HG03045 (cell line): ENCODE results near the gene NUBP1.
"Not testable (repeated sequence)": the region's sequence is repeated elsewhere in the genome, so short reads cannot be mapped to it uniquely, and the experiment has no call there.

ENCODE experiments used
- ATAC-seq: cut with Tn5 transposase; IDR thresholded peaks from one replicate; pipeline ENCODE4 v1.9.1; 2021; ENCODE audit warnings: mild to moderate bottlenecking, moderate library complexity; ENCODE audit not compliant: unreplicated experiment

The NUBP1 gene

DNA sequence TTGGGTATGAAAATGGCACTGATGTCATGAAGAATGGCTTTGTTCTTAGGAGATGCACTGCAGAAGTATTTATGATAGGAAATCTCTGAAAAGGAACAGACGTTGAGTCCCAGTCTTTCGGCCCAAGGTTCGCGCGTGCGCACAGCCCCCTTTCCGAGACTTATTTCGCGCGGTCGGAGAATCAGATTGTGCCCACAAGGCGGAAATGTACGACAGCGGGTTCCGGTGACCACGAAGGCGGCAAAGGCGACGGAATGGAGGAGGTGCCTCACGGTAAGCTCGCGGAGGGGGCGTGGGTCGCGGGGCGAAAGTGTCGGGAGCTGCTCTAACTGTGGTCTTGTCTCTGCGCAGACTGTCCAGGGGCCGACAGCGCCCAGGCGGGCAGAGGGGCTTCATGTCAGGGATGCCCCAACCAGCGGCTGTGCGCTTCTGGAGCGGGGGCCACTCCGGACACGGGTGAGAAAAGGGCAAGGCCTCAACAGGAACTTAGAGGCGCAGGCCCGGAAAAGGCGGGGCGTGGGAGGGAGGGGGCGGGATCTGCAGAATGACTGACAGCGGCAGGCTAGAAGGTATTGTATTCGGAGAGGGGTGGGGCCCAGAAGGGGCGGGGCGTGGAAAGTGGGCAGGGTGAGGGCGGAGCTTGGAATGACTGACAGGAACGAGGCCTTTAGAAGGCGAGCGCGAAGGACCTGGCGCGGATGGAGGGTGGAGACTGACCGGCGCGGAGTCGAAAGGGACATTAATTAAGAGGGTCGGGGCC, at the start of gene NUBP1:
Gene NUBP1 (plus strand): TSS at position 233 of the 760 bp plus-strand sequence. CDS start 22 bp downstream, at position 255.
- ATAC-seq, result peak; percentile 79

- no peak for ATAC-seq
Observed at GRCh38 chr16:10693889-10694288, 49.8 kb upstream of the NUBP1 start.

- no peak for ATAC-seq
Observed at GRCh38 chr16:10694306-10694705, 49.3 kb upstream of the NUBP1 start.

DNA sequence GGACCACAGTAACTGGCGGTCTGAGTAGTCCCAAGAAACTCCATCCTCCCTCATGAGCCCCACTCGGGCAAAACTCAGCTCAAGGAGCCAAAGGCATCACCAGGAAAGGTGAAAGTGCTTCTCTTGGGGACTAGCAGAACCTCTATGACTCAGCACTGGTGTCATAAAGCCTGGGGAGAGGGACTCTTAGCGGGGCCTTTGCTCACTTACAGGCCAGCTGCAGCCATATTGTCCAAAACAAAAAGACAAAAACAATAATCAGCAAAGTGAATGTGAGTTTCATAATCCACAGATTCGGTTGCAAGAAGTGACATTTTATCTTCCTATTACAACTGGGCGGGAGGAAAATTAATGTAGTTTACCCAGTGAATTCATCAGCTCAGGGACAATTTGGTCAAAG, 48.8 kb upstream of the NUBP1 start, which contains the start of gene TEKT5:
Gene TEKT5 (minus strand): TSS at position 101 of the 400 bp plus-strand sequence. CDS start 57 bp downstream, at position 44.
- no peak for ATAC-seq

GRCh38 chr16:10699756-10700155, 43.9 kb upstream of the NUBP1 start:
- ATAC-seq, result no peak

GRCh38 chr16:10708969-10709368, 34.7 kb upstream of the NUBP1 start:
- no peak for ATAC-seq

DNA sequence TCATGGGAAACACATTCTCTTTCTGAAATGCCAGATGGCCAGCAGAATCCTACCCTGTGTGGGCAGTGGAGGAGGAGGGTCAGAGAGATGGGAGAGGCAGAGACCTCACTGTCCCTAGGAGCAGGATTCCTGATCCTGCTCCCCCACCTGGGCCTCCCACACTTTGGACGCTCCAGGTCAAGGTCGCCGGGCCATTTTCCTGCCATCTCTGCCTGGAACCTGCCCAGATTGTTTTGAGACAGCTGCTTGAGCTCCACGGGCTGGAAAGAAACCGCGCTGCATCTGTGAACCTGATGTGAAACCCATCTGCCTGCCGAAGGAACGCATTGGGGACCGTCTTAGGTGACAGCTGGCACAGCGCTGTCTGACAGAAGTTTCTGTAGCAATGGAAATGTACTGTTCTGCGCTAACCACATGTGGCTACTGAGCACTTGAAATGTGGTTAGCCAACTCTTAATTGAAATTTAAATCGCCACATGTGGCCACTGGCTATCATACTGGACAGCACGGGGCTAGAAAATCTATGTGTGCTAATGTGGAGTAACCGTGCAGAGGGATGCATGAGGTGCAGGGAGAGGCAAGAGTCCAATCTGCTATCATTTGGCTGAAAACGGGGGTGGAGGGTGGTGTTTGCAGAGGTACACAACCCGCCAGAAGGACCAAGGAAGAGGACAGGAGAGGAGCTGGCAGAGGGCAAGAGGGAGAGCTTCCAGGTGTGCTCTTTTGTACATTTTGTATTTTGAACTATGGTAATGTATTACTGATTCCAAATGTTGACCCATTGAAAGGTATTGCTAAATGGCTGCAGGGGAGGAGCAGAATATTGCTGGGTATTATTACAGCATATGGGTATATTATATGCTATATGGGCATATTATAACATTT, 15.4 kb upstream of the NUBP1 start:
- no peak for ATAC-seq

DNA sequence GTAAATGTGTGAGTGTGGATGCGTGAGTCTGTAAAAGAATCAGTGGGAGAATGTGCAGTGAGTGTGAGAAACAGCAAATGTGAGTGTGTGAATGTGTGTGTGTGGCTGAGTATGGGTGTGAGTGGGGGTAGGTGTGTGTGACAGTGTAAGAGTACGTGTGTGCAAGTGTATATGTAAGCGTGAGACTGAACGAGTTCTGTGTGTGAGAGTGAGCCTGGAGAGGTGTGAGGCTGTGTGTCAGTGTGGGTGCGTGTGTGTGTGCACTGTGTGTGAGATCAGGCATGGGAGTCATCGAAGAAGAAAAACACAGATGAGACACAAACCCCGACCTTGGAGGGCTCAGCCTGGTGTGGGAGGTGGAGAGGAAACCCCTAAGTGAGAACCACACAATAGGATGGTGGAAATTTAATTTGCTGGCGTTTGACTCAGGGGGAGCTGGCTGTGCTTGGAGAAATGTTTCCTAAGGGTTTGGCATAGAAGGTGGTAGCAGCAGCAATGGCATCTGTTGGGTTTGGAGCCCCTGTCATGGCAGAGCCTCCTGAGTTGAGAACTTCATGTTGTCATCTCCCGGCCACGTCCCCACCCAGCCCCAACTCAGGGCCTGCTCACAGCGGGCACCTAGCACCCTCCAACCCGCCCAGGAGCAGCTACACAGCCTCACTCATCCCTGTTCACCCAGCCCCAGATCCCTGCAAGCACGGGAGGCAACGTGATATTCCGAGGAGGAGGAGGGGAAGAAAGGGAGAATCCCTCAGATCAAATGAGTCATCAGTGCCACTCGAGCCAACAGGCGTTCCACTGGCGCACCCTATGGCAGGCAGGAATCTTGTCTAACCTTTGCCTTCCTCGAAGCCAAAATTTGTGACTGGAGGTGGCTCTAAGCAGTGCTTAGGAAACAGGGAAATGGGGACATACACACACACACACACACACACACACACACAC, 14.3 kb upstream of the NUBP1 start:
- ATAC-seq, result no peak

GRCh38 chr16:10731790-10732189, 11.9 kb upstream of the NUBP1 start:
- ATAC-seq, result no peak

- ATAC-seq, result no peak
Observed at GRCh38 chr16:10737068-10737625, 6.5 kb upstream of the NUBP1 start.

GRCh38 chr16:10738231-10739077, 5.2 kb upstream of the NUBP1 start:
- ATAC-seq, result peak; percentile 67

DNA sequence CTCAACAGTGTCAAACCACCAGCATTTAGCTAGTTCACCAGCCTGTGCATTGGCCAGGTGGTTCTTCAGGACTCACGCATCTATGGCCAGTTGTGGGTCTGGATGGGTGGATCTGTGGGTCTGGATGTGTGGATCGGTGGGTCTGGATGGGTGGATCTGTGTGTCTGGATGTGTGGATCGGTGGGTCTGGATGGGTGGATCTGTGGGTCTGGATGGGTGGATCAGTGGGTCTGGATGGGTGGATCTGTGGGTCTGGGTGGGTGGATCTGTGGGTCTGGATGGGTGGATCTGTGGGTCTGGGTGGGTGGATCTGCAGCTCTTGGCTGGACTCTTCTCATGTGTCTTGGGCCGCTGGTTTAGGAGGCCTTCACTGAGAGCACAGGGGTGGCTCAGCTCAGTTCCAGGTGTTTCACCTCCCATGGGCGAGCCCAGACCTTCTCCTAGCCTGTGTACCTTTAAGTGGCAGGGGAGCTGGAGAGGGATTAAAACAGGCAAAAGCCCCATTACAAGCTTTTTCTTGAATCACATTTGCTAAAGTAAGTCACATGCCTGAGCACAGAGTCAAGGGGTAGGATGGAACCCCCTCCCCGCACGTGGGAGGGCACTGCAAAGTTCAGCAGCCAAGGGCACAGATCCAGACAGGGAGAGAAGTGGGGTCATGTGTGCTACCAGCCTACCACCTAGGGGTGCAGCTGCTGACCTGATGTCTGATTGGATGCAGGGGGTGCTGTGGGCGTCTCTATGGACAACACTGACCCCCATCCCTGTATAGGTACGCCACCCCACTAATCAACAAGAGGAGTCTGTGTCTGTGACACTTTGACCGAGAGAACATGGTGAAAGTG, 3.4 kb upstream of the NUBP1 start:
- ATAC-seq, result no peak

GRCh38 chr16:10740845-10741208, 2.8 kb upstream of the NUBP1 start:
- ATAC-seq, result no peak

- ATAC-seq, result not testable (repeated sequence)
Observed at GRCh38 chr16:10741249-10741648, 2.4 kb upstream of the NUBP1 start.

DNA sequence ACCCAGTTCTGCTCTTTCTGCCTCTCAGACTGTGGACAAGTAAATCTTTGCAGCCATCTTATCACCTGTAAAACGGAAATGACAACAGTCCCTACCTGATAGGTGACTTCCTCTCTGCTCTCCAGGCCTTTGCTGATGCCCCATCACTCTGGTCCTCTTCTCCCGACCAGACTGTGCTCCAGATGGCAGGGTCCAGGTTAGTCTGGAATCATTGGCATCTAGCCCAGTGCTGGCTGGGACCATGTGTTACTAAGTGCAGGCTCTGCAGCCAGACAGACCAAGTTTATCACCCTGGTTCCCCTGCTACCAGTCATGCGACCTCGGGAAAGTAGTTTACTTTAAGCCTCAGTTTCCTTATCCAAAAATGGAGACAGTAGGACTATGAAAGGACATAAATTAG, 1.8 kb upstream of the NUBP1 start:
- ATAC-seq, result no peak

DNA sequence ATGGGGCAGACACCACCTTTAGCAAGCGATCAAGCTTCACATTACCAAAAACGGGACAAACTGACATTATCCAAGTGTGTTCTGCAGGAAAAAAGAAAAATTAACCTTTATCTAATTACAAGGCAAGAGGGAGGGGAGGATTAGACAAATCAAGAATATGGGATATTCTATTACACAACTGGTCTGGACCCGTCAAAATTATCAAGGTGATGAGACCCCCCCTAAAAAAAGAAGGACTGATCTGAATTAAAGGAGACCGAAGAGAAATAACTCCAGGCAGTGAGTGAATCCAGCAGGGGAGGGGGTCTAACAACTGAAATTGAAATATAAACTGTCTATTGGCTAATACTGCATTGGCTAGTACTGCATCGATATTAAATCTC, 424 bp upstream of the NUBP1 start:
- ATAC-seq, result no peak

DNA sequence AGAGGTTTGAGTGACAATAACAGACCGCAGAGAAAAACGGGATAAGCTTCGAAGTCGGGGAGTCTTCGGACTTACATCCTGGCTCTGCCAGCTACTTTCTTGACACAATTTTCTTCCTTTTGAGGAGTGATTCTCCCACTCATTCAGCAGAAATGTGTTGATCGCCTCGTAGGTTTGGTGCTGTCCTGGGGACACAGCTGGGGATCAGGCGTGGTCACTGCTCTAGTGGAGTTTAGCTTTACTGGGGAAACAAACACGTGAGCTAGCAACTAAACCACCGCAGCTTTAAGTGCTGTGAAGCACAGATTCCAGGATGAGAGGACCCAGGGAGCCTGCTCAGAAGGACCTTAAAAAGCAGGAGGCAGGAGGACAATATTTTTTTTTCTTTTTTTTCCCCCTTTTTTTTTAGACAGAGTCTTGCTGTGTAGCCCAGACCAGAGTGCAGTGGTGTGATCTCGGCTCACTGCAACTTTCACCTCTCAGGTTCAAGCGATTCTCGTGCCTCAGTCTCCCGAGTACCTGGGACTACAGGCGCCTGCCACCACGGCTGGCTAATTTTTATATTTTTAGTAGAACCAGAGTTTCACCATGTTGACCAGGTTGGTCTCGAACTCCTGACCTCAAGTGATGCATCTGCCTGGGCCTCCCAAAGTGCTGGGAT, 858 bp downstream of the NUBP1 start:
- no peak for ATAC-seq

- ATAC-seq, result no peak
Observed at GRCh38 chr16:10745841-10746240, 2.2 kb downstream of the NUBP1 start.
